IPS-NIHi7 (cell line): Measurements from ENCODE around the gene SPPL2B.
A peak's percentile ranks its signal among the peaks of the same experiment; 100 is the strongest.
"Not testable (repeated sequence)": the region's sequence is repeated elsewhere in the genome, so short reads cannot be mapped to it uniquely, and the experiment has no call there.

Source experiments
- DNase-seq: peaks from one replicate; pipeline ENCODE4 v3.0.0; 2012; ENCODE audit warnings: mixed read lengths; ENCODE audit errors: extremely low spot score

The SPPL2B gene

GRCh38 chr19:2328401-2329148 lies at the start of gene SPPL2B, which contains the start of gene LSM7:
Gene SPPL2B, plus strand, starts transcription at chr19:2328684. Its CDS starts 26 bp downstream, at chr19:2328710.
Gene LSM7, minus strand, starts transcription at chr19:2328586. Its CDS starts 20 bp downstream, at chr19:2328566.
- peak; percentile 99 for DNase-seq

GRCh38 chr19:2280633-2281264 lies 47.7 kb upstream of the SPPL2B start:
- DNase-seq, result no peak

- not testable (repeated sequence) for DNase-seq
These were observed 47.0 kb upstream of the SPPL2B start for GRCh38 chr19:2281265-2282061.

GRCh38 chr19:2282062-2282861 lies 46.2 kb upstream of the SPPL2B start, which contains the start of gene PEAK3:
Gene PEAK3, minus strand, starts transcription at chr19:2282175. Its CDS starts 1,244 bp downstream, at chr19:2280931.
- peak; percentile 70 for DNase-seq

- no peak for DNase-seq
These were observed 45.6 kb upstream of the SPPL2B start for GRCh38 chr19:2282862-2283237.

GRCh38 chr19:2283835-2284507 lies 44.5 kb upstream of the SPPL2B start:
- DNase-seq, result no peak

- no peak for DNase-seq
These were observed 41.9 kb upstream of the SPPL2B start for GRCh38 chr19:2286402-2287140.

- no peak for DNase-seq
These were observed 40.7 kb upstream of the SPPL2B start for GRCh38 chr19:2287585-2288337.

- DNase-seq, result no peak
These were observed 40.1 kb upstream of the SPPL2B start for GRCh38 chr19:2288338-2288817.

GRCh38 chr19:2288818-2289713 lies 39.4 kb upstream of the SPPL2B start:
- no peak for DNase-seq

- DNase-seq, result no peak
These were observed 38.6 kb upstream of the SPPL2B start for GRCh38 chr19:2289714-2290435.

- DNase-seq, result no peak
These were observed 37.9 kb upstream of the SPPL2B start for GRCh38 chr19:2290441-2291184.

- peak; percentile 69 for DNase-seq
These were observed 37.2 kb upstream of the SPPL2B start for GRCh38 chr19:2291185-2291751.

GRCh38 chr19:2294687-2295335 lies 33.7 kb upstream of the SPPL2B start:
- DNase-seq, result no peak

GRCh38 chr19:2296141-2296540 lies 32.3 kb upstream of the SPPL2B start:
- no peak for DNase-seq

GRCh38 chr19:2300533-2300932 lies 28.0 kb upstream of the SPPL2B start:
- DNase-seq, result no peak
